Activated CD4-positive, alpha-beta T cell treated with anti-CD3 and anti-CD28 coated beads, Interleukin-2, amount 10 ng/mL, durations not matched to agents 24 days and 14 days (primary cell): ENCODE results near the gene FAM131B. TPM values are rescaled to one million over a fixed set of nuclear protein-coding genes. Genes with fewer than 3 reads are reported as not detected.
"Not testable (repeated sequence)": the region's sequence is repeated elsewhere in the genome, so short reads cannot be mapped to it uniquely, and the experiment has no call there.

ENCODE experiments used
- DNase-seq: peaks from one replicate; pipeline ENCODE4 v3.0.0; 2022
- H3K27ac Mint-ChIP-seq: one replicate; pipeline ENCODE4 v1.8.0; 2022; ENCODE audit warnings: mild to moderate bottlenecking, mixed read lengths
- H3K27me3 Mint-ChIP-seq: one replicate; pipeline ENCODE4 v1.8.0; 2022; ENCODE audit warnings: mixed read lengths
- H3K36me3 Mint-ChIP-seq: one replicate; pipeline ENCODE4 v1.8.0; 2022; ENCODE audit warnings: low read depth, mild to moderate bottlenecking, mixed read lengths
- H3K4me1 Mint-ChIP-seq: one replicate; pipeline ENCODE4 v1.8.0; 2021; ENCODE audit warnings: mixed read lengths
- H3K4me3 Mint-ChIP-seq: one replicate; pipeline ENCODE4 v1.8.0; 2022; ENCODE audit warnings: mild to moderate bottlenecking, moderate library complexity, mixed read lengths
- H3K9me3 Mint-ChIP-seq: one replicate; pipeline ENCODE4 v1.8.0; 2021; ENCODE audit warnings: mixed read lengths
- intact Hi-C: fragments of 100-400 bp; cut with micrococcal nuclease; formaldehyde crosslinking; loops from one replicate; pipeline ENCODE4 v1.15.1; 2023
- total RNA-seq: library from RNA; stranded (reverse); gene quantifications from 2 replicates; pipeline ENCODE4 v1.2.3, GENCODE V29; 2022

The FAM131B gene
- total RNA-seq, 1 donor from 2014 or later: 0.37 TPM

DNA sequence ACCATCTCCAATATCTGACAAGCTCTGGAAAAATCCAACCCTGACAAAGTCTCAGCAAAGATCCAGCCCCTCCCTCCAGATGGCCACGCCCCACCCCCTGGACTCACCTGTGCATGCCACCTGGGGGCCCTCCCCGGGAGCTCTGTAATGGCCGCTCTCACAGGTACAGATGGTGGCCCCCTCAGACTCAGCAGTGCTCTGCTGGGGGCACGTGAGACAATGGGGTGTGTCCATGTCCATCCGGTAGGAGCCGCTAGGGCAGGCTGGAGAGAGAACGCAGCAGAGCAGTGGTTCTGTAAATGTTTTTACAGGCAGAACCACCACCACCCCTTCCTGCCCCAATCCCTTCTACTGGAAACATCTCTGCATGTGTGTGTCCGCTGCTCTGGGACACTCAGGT, 36.6 kb upstream of the FAM131B start:
- Mint-ChIP-seq H3K27me3 (no peaks in the 10 kb centered on the region), H3K36me3 (no peaks in the 10 kb centered on the region), H3K27ac (no peak overlapping the region), H3K9me3 (no peaks in the 10 kb centered on the region), H3K4me1 (peaks cover 5% of the 10 kb centered on the region), H3K4me3 (no peak overlapping the region)
- intact Hi-C loops: no loop called here
- DNase-seq: no peak

DNA sequence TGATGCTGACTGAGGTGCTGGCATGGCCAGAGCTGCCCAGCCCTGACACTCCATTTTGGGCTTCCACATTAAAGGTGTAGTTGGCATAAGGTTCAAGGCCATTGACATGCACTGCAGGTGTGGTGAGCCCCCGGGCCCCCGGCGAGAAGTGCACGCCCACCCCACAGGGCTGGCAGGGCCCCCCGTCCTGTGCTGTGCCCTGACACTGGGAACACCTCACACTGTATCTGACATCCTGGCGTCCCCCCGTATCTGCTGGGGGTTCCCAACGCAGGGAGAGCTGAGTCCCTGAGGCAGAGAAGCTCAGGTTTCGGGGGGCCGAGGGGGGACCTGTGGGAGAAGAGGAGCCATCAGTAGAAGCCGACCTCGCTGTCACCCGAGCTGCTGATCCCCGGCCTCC, 36.1 kb upstream of the FAM131B start:
- no peaks in the 10 kb centered on the region for H3K27me3 Mint-ChIP-seq
- no peak overlapping the region for H3K4me3 Mint-ChIP-seq
- peaks cover 8% of the 10 kb centered on the region for H3K4me1 Mint-ChIP-seq
- intact Hi-C loops: no loop called here
- H3K27ac Mint-ChIP-seq: no peak overlapping the region
- DNase-seq: no peak
- peaks cover 2% of the 10 kb centered on the region for H3K36me3 Mint-ChIP-seq
- H3K9me3 Mint-ChIP-seq: no peaks in the 10 kb centered on the region

DNA sequence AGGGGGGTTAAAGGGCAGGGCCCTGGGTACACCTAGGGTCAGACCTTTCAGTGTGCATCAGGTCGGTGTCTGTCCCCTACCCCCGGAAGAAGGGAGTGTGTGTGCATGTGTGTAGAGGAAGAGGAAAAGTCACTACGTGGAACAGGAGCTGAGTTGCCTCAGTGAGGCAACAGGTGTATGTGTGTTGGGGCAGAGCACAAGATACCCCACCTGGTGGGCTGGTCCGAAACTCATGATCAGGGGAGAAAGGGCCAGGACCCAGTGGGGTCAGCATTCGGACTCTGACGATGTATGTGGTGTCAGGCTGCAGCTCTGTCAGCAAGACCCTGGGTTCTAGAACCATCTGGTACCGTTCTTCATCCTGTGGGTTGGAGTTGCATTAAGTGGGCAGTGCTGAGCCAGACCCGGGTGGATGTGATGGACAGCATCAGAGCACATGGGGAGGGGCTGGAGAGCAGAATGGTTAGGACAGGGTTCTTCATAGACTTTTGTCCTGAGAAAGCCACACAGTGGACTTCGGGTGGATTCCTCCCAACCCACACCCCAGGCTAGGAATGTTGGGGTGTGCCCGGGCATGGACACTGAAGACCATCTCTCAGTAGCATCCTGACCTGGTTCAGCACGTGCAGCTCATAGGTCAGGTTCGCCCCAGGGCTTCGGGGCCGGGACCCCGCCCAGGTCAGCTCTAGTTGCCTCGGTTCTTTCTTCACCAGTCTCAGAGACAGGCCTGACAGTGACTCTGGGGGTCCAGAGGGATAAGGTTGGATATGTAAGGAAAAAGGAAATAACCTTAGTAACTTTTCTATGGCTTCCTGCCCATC, 35.4 kb upstream of the FAM131B start:
- intact Hi-C loops: no loop called here
- Mint-ChIP-seq H3K4me3 (no peak overlapping the region), H3K27ac (no peak overlapping the region)

DNA sequence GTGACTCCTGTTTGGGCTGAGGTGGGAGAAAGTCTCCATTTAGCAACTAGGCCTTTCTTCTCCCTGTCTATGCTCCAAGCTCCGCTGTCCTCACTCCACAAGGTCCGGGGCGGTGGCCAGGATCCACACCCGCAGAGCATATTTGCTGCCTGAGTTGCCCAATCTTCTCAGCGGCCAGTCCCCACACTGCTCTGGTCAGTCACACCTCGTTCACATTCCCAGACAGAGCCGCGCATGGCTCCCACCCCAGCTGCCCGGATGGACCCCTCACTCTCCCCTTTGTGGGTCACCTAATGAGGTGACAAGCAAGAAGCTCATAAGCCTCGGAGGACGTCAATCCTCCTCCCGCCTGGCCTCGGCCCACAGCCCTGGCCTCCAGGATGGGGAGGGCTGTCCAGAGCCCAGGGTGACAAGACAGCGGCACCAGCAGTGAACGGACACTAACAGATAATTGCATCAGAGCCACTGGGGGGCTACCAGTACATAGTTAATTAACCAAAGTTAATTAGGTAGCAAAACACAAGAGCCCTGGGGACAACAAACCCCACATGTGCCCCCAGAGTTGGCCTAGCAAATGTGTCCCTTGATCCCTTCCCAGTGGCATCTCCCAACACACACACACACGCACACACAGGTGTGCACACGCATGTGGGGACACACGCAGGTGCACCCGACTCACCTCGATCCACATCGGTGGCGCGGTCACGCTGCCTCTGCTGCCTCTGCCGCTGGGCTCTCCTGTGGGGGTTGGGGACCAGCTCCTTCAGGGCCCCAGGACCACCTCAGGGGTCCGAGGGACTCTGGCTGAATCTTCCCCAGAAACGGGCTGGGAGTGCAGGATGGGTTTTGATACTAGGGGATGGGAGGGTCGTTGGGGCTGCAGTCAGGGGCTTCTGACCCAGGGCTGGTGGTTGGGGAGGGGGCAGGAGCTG, 34.4 kb upstream of the FAM131B start:
- intact Hi-C loops: no loop called here
- Mint-ChIP-seq H3K4me3 (no peak overlapping the region), H3K4me1 (peaks cover 7% of the 10 kb centered on the region), H3K36me3 (peaks cover 12% of the 10 kb centered on the region), H3K9me3 (no peaks in the 10 kb centered on the region), H3K27ac (no peak overlapping the region), H3K27me3 (no peaks in the 10 kb centered on the region)
- no peak for DNase-seq

More for the DNA sequence above, 35.4 kb upstream of the FAM131B start:
- peaks cover 4% of the 10 kb centered on the region for H3K36me3 Mint-ChIP-seq
- H3K9me3 Mint-ChIP-seq: no peaks in the 10 kb centered on the region
- peaks cover 7% of the 10 kb centered on the region for H3K4me1 Mint-ChIP-seq
- no peak for DNase-seq
- H3K27me3 Mint-ChIP-seq: no peaks in the 10 kb centered on the region

DNA sequence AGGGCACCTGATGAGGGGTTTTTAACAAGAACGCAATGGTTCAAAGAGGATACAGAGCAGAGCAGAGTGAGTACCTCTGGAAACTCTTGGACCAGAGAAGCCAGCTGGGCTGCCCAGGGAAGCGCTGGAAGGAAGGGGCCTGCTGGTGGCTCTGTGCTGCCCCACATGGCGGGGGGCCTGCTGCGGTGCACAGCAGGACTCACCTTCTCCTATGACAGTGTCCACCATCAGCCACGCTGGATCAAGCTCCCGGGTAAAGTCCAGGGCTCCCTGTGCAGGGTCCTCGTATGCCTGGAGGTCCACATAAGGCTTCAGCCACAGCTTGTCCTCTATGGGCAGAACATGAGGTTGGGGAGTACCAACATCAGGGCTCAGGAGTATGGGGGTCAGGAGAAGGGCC, 33.7 kb upstream of the FAM131B start:
- DNase-seq: no peak
- H3K27me3 Mint-ChIP-seq: no peaks in the 10 kb centered on the region
- intact Hi-C loops: no loop called here
- H3K27ac Mint-ChIP-seq: no peak overlapping the region
- no peak overlapping the region for H3K4me3 Mint-ChIP-seq
- H3K4me1 Mint-ChIP-seq: peaks cover 7% of the 10 kb centered on the region
- H3K36me3 Mint-ChIP-seq: peaks cover 14% of the 10 kb centered on the region
- H3K9me3 Mint-ChIP-seq: no peaks in the 10 kb centered on the region

DNA sequence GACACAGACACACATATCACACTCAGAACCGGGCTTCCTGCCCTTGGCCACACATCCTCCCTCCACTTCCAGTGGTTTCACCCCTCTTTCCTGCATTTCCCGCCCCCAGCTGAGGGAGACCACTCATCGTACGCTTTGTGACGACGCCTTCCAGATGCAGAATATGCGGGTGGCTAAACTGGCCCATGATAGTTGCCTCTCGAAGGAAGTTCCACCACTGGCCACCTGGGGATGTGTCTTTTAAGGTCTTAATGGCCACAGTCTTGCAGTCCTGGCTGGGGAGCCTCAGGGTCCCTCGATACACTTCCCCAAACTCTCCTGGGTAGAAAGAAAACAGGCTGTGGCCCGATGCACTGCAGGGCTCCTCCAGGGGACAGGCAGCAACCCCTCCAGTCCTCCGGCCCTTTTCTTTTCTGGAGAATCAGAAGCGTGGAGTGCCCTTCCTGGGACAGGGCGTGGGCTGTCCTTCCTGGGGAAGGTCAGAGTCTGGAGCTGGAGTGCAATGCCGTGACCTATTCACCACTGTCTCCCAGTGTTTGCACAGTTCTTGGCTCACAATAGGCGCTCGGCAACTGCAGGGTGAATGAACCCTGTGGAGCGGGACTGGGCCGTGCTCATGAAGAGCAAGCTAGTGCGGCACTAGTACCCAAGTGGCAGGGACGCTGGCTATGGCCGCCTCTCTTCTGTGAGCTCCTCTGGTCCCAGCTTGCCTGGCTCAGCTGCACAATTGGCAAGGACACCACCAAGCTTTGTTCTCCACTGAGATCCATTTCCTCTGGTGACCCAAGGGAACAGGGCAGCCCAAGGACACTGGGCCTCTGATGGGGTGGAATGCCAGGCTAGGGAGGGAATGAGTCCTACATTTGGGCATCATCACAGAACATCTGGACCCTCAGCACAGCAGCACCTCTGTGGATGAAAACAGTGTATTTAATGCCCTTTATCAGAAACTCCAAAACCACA, 33.0 kb upstream of the FAM131B start:
- DNase-seq: no peak
- H3K27me3 Mint-ChIP-seq: no peaks in the 10 kb centered on the region
- intact Hi-C loops: no loop called here
- H3K4me3 Mint-ChIP-seq: no peak overlapping the region
- H3K4me1 Mint-ChIP-seq: peaks cover 7% of the 10 kb centered on the region
- H3K27ac Mint-ChIP-seq: no peak overlapping the region
- H3K36me3 Mint-ChIP-seq: peaks cover 16% of the 10 kb centered on the region
- H3K9me3 Mint-ChIP-seq: no peaks in the 10 kb centered on the region

DNA sequence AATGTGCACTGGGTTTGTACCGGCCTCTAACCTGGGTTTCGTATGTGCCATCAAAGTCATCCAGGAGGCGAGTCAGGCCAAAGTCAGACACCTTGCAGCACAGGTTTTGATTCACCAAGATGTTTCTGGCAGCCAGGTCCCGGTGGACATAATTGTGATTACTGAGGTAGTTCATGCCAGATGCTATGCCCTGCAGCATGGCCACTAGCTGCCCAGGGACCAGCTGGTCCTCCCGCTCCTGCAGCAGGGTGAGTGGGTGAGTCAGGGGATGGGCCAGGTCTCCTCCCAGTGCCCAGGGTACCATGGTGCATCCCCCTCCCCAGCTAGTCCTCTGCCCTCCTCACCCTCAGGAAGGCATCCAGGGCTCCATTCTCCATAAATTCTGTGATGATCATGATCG, 32.3 kb upstream of the FAM131B start:
- Mint-ChIP-seq H3K27ac (no peak overlapping the region), H3K4me1 (peaks cover 10% of the 10 kb centered on the region), H3K27me3 (no peaks in the 10 kb centered on the region), H3K4me3 (no peak overlapping the region), H3K9me3 (no peaks in the 10 kb centered on the region), H3K36me3 (peaks cover 22% of the 10 kb centered on the region)
- DNase-seq: no peak
- intact Hi-C loops: no loop called here

DNA sequence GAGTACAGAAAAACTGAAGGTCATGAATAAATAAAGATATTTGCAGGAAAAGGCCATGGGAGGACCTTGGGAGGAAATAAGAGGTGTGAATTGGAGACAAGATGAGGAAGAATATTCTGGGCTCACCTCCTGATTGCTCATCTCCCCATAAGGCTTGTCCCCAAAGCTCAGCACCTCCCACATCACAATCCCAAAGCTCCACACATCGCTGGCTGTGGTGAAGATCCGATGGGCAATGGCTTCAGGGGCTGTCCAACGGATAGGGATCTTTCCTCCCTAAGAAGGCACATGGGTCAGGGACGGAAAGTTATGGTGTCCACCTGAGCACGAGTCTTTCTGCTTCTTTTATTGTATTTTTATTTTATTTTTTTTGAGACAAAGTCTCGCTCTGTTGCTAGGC, 31.6 kb upstream of the FAM131B start:
- Mint-ChIP-seq H3K4me1 (peaks cover 17% of the 10 kb centered on the region), H3K9me3 (no peaks in the 10 kb centered on the region), H3K27ac (no peak overlapping the region), H3K4me3 (no peak overlapping the region), H3K36me3 (peaks cover 30% of the 10 kb centered on the region), H3K27me3 (no peaks in the 10 kb centered on the region)
- DNase-seq: no peak
- intact Hi-C loops: no loop called here

DNA sequence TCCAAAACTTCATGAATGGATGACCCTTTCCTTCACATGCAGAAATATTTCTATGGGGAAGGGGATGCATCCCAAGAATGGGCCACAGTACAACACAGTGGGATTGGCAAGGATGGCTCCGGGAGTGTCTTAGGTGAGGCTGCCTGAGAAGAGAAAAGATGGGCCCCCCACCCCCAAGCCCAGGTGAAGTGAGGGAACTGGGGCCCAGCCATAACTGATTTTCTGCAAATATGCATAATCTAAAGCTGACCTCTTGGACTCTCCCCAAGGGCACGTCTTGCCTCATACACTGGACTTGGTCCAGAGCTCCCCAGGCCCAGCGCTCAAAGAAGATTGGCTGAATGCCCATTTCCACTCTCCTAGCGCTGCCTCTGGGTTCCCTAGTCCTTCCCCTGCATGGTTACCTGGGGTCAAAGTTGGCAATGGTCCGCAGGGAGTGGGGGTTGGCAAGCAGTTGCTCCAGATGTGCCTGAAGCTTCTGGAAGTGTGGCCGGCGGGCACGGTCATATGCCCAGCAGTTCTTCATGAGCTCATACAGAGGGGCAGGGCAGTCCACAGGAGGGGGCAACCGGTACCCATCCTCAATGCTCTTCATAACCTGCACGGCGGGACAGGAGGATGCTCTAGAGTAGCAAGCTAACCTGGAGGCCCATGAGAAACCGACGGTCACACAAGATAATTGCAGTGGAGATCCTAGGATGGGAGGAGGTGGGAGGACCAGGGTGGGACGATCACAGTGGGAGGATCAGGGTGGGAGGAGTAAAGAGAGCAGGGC, 30.9 kb upstream of the FAM131B start:
- Mint-ChIP-seq H3K9me3 (no peaks in the 10 kb centered on the region), H3K4me1 (peaks cover 18% of the 10 kb centered on the region), H3K4me3 (no peak overlapping the region), H3K36me3 (peaks cover 31% of the 10 kb centered on the region), H3K27ac (no peak overlapping the region), H3K27me3 (no peaks in the 10 kb centered on the region)
- no peak for DNase-seq
- intact Hi-C loops: no loop called here

DNA sequence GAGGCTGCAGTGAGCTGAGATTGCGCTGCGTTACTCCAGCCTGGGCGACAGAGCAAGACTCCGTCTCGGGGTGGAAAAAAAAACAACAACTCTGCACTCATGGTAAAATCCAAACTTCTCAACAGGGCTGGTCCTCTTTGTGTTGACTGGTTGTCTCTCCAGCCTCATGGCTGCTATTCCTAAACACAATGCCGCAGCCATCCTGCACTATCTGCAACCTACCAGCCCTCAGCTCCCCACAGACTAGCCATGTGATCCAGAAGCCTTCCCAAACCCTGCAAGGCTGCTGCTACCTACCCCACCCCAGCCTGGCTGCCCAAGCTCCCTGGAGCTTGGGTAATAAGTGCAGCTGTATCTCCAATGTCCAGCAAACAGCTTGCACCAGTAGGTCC, 30.4 kb upstream of the FAM131B start:
- Mint-ChIP-seq H3K36me3 (peaks cover 32% of the 10 kb centered on the region), H3K27ac (no peak overlapping the region), H3K4me3 (no peak overlapping the region), H3K4me1 (peaks cover 18% of the 10 kb centered on the region), H3K27me3 (no peaks in the 10 kb centered on the region), H3K9me3 (no peaks in the 10 kb centered on the region)
- intact Hi-C loops: no loop called here
- DNase-seq: no peak

DNA sequence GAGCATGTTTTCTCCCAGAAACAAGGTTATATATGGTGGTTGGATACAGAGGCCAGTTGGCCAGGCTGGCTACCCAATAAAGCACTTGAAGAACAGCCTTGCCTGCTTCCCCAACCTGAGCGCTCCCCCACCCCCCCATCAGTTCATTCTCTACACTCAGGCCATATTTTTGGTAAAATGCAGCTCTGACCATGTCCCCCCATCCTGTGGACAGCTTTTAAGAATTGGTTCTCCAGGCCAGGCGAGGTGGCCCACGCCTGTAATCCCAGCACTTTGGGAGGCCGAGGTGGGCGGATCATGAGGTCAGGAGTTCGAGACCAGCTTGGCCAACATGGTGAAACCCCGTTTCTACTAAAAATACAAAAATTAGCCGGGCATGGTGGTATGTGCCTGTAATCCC, 29.9 kb upstream of the FAM131B start:
- intact Hi-C loops, H3K27ac Mint-ChIP-seq, H3K9me3 Mint-ChIP-seq, H3K27me3 Mint-ChIP-seq, DNase-seq, H3K4me3 Mint-ChIP-seq: not testable (repeated sequence)
- Mint-ChIP-seq H3K4me1 (peaks cover 20% of the 10 kb centered on the region), H3K36me3 (peaks cover 34% of the 10 kb centered on the region)

DNA sequence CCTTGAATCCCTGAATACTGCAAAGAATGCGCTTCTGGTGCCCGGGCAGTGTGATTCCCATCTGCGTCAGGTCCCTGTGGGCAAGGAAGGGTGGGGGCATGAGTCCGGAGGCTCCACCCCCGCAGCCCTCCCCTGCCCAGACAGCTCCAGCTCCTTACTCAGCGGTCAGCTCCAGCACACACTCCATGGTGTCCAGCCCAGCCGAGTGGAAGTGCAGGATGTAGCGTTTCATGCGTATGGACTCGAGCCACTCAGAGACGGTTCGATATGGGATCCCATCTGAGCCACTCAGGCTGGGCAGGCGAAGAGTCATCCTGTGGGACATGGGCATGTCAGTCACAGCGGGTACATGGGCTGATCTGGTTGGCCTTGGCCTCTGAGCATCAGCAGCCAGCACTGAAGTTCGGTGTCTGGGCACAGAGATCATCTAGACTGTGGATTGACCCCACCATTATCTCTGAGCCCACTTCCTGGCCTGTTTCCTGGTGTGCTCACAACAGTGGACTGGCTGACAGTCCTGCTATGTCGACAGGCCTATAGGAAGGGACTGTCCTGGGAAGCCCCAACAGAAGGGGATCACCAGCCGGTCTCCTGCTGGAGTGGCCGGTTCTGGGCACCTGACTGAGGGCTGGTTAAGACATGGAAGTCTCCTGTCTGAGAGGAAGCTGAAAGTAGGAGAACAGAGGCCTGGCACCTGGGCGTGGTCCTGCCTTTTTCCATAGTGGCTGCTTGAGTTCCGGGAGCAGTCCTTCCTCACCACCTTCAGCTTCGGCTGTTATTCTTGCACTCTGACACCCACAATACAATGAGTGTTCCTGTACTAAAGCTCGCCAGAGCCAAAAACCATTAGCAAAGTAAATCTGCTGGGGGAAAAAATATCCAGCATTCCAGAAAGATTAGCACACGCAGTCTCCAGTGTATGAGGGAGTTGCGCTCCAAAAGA, 29.2 kb upstream of the FAM131B start:
- no peak for DNase-seq
- H3K4me3 Mint-ChIP-seq: no peak overlapping the region
- H3K27me3 Mint-ChIP-seq: no peaks in the 10 kb centered on the region
- no peaks in the 10 kb centered on the region for H3K9me3 Mint-ChIP-seq
- H3K4me1 Mint-ChIP-seq: peaks cover 20% of the 10 kb centered on the region
- no peak overlapping the region for H3K27ac Mint-ChIP-seq
- peaks cover 34% of the 10 kb centered on the region for H3K36me3 Mint-ChIP-seq
- intact Hi-C loops: no loop called here
